GM12801 (cell line): ENCODE measurements around the gene ATL3.

Source experiments
- CTCF ChIP-seq: IDR thresholded peaks from one replicate; pipeline ENCODE4 v1.5.1; 2011; ENCODE audit warnings: control low read depth; ENCODE audit not compliant: insufficient read length; ENCODE audit errors: extremely low read depth

The ATL3 gene

GRCh38 chr11:63599211-63600122, 71.7 kb downstream of the ATL3 start:
- TF ChIP-seq CTCF = no peak

GRCh38 chr11:63598556-63598955, 72.6 kb downstream of the ATL3 start:
- TF ChIP-seq CTCF = no peak

GRCh38 chr11:63595296-63595695, 75.9 kb downstream of the ATL3 start:
- TF ChIP-seq CTCF = no peak

GRCh38 chr11:63592975-63593395, 78.2 kb downstream of the ATL3 start:
- TF ChIP-seq CTCF = no peak

GRCh38 chr11:63590024-63590788, 81.0 kb downstream of the ATL3 start:
- no peak for TF ChIP-seq CTCF

- no peak for TF ChIP-seq CTCF
Measured at GRCh38 chr11:63589000-63589399, 82.2 kb downstream of the ATL3 start.

GRCh38 chr11:63586451-63587166, 84.6 kb downstream of the ATL3 start:
- no peak for TF ChIP-seq CTCF
